ENCODE data around the gene CDKAL1. TPM values are rescaled to one million over a fixed set of nuclear protein-coding genes. Genes with fewer than 3 reads are reported as not detected.
A peak's percentile ranks its signal among the peaks of the same experiment; 100 is the strongest.

The CDKAL1 gene
- total RNA-seq, 1 experiment from 2014 or later, result 20.6 TPM

DNA sequence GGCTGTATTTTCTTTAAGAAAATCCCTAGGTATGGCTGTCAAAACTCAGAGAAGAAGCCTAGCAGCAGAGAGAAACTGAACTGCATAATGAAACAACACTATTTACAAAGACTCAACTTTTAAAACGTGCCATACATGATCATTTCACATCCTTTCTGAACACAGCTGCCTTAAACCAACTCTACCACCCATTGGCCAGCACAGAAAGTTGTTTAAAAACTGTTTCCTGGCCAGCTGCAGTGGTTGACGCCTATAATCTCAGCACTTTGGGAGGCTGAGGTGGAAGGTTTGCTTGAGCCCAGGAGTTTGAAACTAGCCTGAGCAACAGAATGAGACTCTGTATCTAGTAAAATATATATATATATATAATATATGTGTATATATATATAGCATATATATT lies 722.9 kb downstream of the CDKAL1 start (continued):
- TF ChIP-seq ESRRA (CRISPR knock-in tag; IDR thresholded peaks at IDR 0.05; ENCODE audit: borderline replicate concordance), result no peak
- no peak for TF ChIP-seq NR2C2 (CRISPR knock-in tag; IDR thresholded peaks at IDR 0.05)
- no peak for TF ChIP-seq EMX1 (CRISPR knock-in tag; IDR thresholded peaks at IDR 0.05)
- TF ChIP-seq TEAD1 (CRISPR knock-in tag; IDR thresholded peaks at IDR 0.05), result no peak
- no peak for TF ChIP-seq SP1 (CRISPR knock-in tag; conservative IDR thresholded peaks at IDR 0.05)
- no peak for TF ChIP-seq RORB (CRISPR knock-in tag; IDR thresholded peaks at IDR 0.05)
- TF ChIP-seq KAT7 (CRISPR knock-in tag; IDR thresholded peaks at IDR 0.05; ENCODE audit: borderline replicate concordance), result no peak
- TF ChIP-seq TCF7 (CRISPR knock-in tag; IDR thresholded peaks at IDR 0.05; ENCODE audit: low read depth), result no peak

GRCh38 chr6:21258665-21259064 lies 724.4 kb downstream of the CDKAL1 start:
- Mint-ChIP-seq H3K27ac (no peak overlapping the region), H3K4me1 (peaks cover 4% of the 10 kb centered on the region; the same call in 1 of the 2 replicates), H3K27me3 (ENCODE audit: low read depth) (no peaks in the 10 kb centered on the region), H3K36me3 (peaks cover 2% of the 10 kb centered on the region; the same call in 1 of the 2 replicates), H3K9me3 (peaks cover 20% of the 10 kb centered on the region), H3K4me3 (no peak overlapping the region)
- CTCF ChIA-PET, result interaction anchor here (0.6 kb wide), 1 partner anchor 29 kb away, joined by 3 read pairs; no protein-coding TSS in a partner anchor
- DNase-seq (ENCODE audit: low spot score), result no peak
- peak; percentile 70 for ATAC-seq
- POLR2A ChIA-PET, result interaction anchor here (0.6 kb wide), 1 partner anchor 26 kb away, joined by 3 read pairs; no protein-coding TSS in a partner anchor
- no peak for TF ChIP-seq E2F5 (CRISPR knock-in tag; IDR thresholded peaks at IDR 0.05)
- TF ChIP-seq RORB (CRISPR knock-in tag; IDR thresholded peaks at IDR 0.05), result no peak
- TF ChIP-seq ZNF263 (CRISPR knock-in tag; IDR thresholded peaks at IDR 0.05; ENCODE audit: low read depth), result no peak
- TF ChIP-seq SOX15 (CRISPR knock-in tag; IDR thresholded peaks at IDR 0.05), result no peak
- TF ChIP-seq, protein P1, sequence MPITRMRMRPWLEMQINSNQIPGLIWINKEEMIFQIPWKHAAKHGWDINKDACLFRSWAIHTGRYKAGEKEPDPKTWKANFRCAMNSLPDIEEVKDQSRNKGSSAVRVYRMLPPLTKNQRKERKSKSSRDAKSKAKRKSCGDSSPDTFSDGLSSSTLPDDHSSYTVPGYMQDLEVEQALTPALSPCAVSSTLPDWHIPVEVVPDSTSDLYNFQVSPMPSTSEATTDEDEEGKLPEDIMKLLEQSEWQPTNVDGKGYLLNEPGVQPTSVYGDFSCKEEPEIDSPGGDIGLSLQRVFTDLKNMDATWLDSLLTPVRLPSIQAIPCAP (CRISPR knock-in tag; IDR thresholded peaks at IDR 0.05), result no peak
- no peak for TF ChIP-seq ZNF219 (CRISPR knock-in tag; IDR thresholded peaks at IDR 0.05; ENCODE audit: borderline replicate concordance)
- TF ChIP-seq, protein P2, sequence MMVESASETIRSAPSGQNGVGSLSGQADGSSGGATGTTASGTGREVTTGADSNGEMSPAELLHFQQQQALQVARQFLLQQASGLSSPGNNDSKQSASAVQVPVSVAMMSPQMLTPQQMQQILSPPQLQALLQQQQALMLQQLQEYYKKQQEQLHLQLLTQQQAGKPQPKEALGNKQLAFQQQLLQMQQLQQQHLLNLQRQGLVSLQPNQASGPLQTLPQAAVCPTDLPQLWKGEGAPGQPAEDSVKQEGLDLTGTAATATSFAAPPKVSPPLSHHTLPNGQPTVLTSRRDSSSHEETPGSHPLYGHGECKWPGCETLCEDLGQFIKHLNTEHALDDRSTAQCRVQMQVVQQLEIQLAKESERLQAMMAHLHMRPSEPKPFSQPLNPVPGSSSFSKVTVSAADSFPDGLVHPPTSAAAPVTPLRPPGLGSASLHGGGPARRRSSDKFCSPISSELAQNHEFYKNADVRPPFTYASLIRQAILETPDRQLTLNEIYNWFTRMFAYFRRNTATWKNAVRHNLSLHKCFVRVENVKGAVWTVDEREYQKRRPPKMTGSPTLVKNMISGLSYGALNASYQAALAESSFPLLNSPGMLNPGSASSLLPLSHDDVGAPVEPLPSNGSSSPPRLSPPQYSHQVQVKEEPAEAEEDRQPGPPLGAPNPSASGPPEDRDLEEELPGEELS (CRISPR knock-in tag; IDR thresholded peaks at IDR 0.05), result no peak
- peak; percentile 83 for TF ChIP-seq USF2 (CRISPR knock-in tag; IDR thresholded peaks at IDR 0.05)
- TF ChIP-seq SP1 (CRISPR knock-in tag; conservative IDR thresholded peaks at IDR 0.05), result no peak
- TF ChIP-seq, protein P3, sequence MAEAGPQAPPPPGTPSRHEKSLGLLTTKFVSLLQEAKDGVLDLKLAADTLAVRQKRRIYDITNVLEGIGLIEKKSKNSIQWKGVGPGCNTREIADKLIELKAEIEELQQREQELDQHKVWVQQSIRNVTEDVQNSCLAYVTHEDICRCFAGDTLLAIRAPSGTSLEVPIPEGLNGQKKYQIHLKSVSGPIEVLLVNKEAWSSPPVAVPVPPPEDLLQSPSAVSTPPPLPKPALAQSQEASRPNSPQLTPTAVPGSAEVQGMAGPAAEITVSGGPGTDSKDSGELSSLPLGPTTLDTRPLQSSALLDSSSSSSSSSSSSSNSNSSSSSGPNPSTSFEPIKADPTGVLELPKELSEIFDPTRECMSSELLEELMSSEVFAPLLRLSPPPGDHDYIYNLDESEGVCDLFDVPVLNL (CRISPR knock-in tag; IDR thresholded peaks at IDR 0.05; ENCODE audit: borderline replicate concordance, low read depth), result no peak
- TF ChIP-seq, protein P4, sequence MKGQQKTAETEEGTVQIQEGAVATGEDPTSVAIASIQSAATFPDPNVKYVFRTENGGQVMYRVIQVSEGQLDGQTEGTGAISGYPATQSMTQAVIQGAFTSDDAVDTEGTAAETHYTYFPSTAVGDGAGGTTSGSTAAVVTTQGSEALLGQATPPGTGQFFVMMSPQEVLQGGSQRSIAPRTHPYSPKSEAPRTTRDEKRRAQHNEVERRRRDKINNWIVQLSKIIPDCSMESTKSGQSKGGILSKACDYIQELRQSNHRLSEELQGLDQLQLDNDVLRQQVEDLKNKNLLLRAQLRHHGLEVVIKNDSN (CRISPR knock-in tag; IDR thresholded peaks at IDR 0.05), result peak; percentile 84
- no peak for TF ChIP-seq NR1H2 (CRISPR knock-in tag; IDR thresholded peaks at IDR 0.05)
- TF ChIP-seq EMX1 (CRISPR knock-in tag; IDR thresholded peaks at IDR 0.05), result no peak
